H54 (cell line): ENCODE measurements around the gene SORCS3.

Experiments used
- DNase-seq: peaks from one replicate; pipeline ENCODE4 v3.0.0; 2011; ENCODE audit warnings: low spot score, mixed read lengths; ENCODE audit not compliant: insufficient read length
- FAIRE-seq: peaks from 3 replicates; lab custom pipeline; 2011; peaks lifted over from hg19 to GRCh38; lab: Jason Lieb, UNC
- POLR2A ChIP-seq: IDR thresholded peaks from 2 replicates; pipeline ENCODE4 v1.6.1; 2011; ENCODE audit warnings: low read depth, mild to moderate bottlenecking, low read length

Gene SORCS3

GRCh38 chr10:104639590-104640338 is 1.3 kb upstream of the SORCS3 start:
- no peak for TF ChIP-seq POLR2A
- no peak for FAIRE-seq
- no peak for DNase-seq

- DNase-seq, result no peak
- TF ChIP-seq POLR2A, result no peak
- FAIRE-seq, result no peak
These were observed 527 bp upstream of the SORCS3 start for GRCh38 chr10:104640339-104641186.

- no peak for FAIRE-seq
- no peak for TF ChIP-seq POLR2A
- no peak for DNase-seq
These were observed 1.0 kb downstream of the SORCS3 start for GRCh38 chr10:104641937-104642657.

- no peak for FAIRE-seq
These were observed 1.7 kb downstream of the SORCS3 start for GRCh38 chr10:104642658-104643302.

GRCh38 chr10:104643303-104643663 is 2.2 kb downstream of the SORCS3 start:
- TF ChIP-seq POLR2A, result no peak
- no peak for DNase-seq
- no peak for FAIRE-seq

More at GRCh38 chr10:104642658-104643302, 1.7 kb downstream of the SORCS3 start:
- no peak for DNase-seq
- TF ChIP-seq POLR2A, result no peak

GRCh38 chr10:104646146-104646545 is 5.1 kb downstream of the SORCS3 start:
- TF ChIP-seq POLR2A, result no peak
- FAIRE-seq (no peak), DNase-seq (no peak)

- FAIRE-seq, result no peak
- DNase-seq, result no peak
- TF ChIP-seq POLR2A, result no peak
These were observed 7.3 kb downstream of the SORCS3 start for GRCh38 chr10:104648421-104648820.

- no peak for TF ChIP-seq POLR2A
- FAIRE-seq, result no peak
- no peak for DNase-seq
These were observed 9.0 kb downstream of the SORCS3 start for GRCh38 chr10:104650072-104650471.

- no peak for FAIRE-seq
- TF ChIP-seq POLR2A, result no peak
- no peak for DNase-seq
These were observed 9.7 kb downstream of the SORCS3 start for GRCh38 chr10:104650635-104651331.

GRCh38 chr10:104657036-104657435 is 15.9 kb downstream of the SORCS3 start:
- no peak for TF ChIP-seq POLR2A
- no peak for DNase-seq
- FAIRE-seq, result no peak

GRCh38 chr10:104657457-104657856 is 16.4 kb downstream of the SORCS3 start:
- no peak for TF ChIP-seq POLR2A
- FAIRE-seq, result no peak
- DNase-seq, result no peak

- DNase-seq (no peak), FAIRE-seq (no peak)
- TF ChIP-seq POLR2A, result no peak
These were observed 17.0 kb downstream of the SORCS3 start for GRCh38 chr10:104658067-104658466.

GRCh38 chr10:104659809-104660208 is 18.7 kb downstream of the SORCS3 start:
- TF ChIP-seq POLR2A, result no peak
- no peak for DNase-seq
- FAIRE-seq, result no peak
